ENCODE results near the gene PCDHGB4.
"Not testable (repeated sequence)": the region's sequence is repeated elsewhere in the genome, so short reads cannot be mapped to it uniquely, and the experiment has no call there.

DNA sequence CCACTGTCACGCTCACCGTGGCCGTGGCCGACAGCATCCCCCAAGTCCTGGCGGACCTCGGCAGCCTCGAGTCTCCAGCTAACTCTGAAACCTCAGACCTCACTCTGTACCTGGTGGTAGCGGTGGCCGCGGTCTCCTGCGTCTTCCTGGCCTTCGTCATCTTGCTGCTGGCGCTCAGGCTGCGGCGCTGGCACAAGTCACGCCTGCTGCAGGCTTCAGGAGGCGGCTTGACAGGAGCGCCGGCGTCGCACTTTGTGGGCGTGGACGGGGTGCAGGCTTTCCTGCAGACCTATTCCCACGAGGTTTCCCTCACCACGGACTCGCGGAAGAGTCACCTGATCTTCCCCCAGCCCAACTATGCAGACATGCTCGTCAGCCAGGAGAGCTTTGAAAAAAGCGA is 45.2 kb downstream of the PCDHGB4 start:
- TF ChIP-seq POLR2A, CTCF (IDR thresholded peaks at IDR 0.05): not testable (repeated sequence)

Data from uterus (tissue), 2 donors.